Sigmoid colon (tissue), 4 donors: ENCODE results near the gene INTS11.

ENCODE experiments used
- CTCF ChIP-seq, 4 experiments: fragments of 450-650 bp in 3 of 4; fragments of 200-600 bp in 1 of 4; IDR thresholded peaks; one replicate each; pipeline ENCODE4 v1.5.1; 2016 to 2019; ENCODE audit warnings: antibody characterized with exemption in 4 of 4, mild to moderate bottlenecking in 3 of 4, moderate library complexity in 2 of 4
- POLR2A ChIP-seq, 2 donors: fragments of 450-650 bp; IDR thresholded peaks; one replicate each; pipeline ENCODE4 v1.6.1; 2016; ENCODE audit warnings: antibody characterized with exemption in 2 of 2, mild to moderate bottlenecking in 2 of 2, moderate library complexity in 2 of 2
- POLR2AphosphoS5 ChIP-seq, 4 donors: sonication (generic); formaldehyde crosslinking; IDR thresholded peaks; one replicate each; pipeline ENCODE4 v1.6.1; 2017; ENCODE audit warnings: antibody characterized with exemption in 4 of 4

DNA sequence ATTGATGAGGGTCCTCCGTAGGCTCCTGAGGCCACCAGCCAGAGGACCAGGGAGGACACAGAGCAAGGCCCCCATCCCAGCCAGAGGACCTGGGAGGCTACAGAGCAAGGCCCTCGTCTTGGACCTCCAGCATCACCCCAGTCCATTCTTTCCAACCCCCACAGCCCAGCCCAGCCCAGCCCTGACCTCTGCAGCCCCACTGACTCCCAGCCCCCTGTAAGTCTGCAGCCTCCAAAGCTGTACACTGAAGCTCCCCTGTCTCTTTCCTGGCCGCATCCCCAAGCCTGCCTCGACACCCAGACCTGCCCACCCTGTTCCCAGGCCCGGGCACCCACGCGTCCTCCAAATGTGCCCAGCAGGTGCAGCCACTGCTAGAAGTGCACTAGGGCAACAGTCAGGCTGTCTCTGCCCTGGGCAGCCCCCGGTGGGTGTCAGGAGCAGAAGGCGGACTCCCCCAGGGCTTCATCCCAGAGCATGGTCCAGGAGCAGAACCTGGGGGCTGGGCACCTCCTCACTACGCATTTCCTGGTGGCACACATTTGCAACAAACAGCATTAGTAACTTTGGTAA, 22.7 kb upstream of the INTS11 start:
- no peak for TF ChIP-seq POLR2A (IDR thresholded peaks at IDR 0.05)
- no peak for TF ChIP-seq POLR2AphosphoS5 (IDR thresholded peaks at IDR 0.05)
- no peak for TF ChIP-seq CTCF (IDR thresholded peaks at IDR 0.05)
